ENCODE measurements around the gene SMKR1. TPM values are rescaled to one million over a fixed set of nuclear protein-coding genes. Genes with fewer than 3 reads are reported as not detected.

SMKR1 gene
- total and polyA plus RNA-seq, 12 donors: 0.72 to 4.6 (median 1.9) TPM; not detected in 2

DNA sequence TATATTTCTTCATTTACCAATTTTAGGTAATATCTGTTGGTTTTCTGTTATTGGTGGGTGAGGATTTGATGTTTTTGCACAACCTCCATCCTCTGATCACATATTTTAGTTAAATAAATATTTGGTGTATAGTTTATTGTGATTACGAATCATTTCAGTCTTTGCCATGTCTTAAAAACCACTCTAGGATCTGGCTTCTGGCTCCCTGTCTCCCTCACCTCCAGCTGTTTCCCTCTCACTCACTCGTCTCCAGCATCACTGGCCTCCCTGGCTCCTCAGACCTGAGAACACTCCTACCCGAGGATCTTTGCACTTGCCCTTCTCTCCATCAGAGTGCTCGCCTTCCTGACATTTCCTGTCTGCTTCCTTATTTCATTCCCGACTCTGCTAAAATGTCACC is 58.5 kb downstream of the SMKR1 start:
- Histone ChIP-seq H3K9me3 (replicated peaks in 1 of 3) (no peaks in the 10 kb centered on the region), H3K36me3 (replicated peaks in 1 of 2) (no peaks in the 10 kb centered on the region), H3K4me3 (no peak overlapping the region), H3K27ac (no peak overlapping the region), H3K4me1 (replicated peaks in 1 of 2) (no peaks in the 10 kb centered on the region), H3K27me3 (no peaks in the 10 kb centered on the region)
- no peak for DNase-seq
- no peak for TF ChIP-seq POLR2A (IDR thresholded peaks at IDR 0.05)
- TF ChIP-seq, protein P1, sequence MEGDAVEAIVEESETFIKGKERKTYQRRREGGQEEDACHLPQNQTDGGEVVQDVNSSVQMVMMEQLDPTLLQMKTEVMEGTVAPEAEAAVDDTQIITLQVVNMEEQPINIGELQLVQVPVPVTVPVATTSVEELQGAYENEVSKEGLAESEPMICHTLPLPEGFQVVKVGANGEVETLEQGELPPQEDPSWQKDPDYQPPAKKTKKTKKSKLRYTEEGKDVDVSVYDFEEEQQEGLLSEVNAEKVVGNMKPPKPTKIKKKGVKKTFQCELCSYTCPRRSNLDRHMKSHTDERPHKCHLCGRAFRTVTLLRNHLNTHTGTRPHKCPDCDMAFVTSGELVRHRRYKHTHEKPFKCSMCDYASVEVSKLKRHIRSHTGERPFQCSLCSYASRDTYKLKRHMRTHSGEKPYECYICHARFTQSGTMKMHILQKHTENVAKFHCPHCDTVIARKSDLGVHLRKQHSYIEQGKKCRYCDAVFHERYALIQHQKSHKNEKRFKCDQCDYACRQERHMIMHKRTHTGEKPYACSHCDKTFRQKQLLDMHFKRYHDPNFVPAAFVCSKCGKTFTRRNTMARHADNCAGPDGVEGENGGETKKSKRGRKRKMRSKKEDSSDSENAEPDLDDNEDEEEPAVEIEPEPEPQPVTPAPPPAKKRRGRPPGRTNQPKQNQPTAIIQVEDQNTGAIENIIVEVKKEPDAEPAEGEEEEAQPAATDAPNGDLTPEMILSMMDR (IDR thresholded peaks at IDR 0.05): no peak
- intact Hi-C loops (cut with DNase I): no loop called here
- 58 to 67% (median 59%) methylated on average over 5 of the region's 5 CpGs for WGBS, 4 donors

DNA sequence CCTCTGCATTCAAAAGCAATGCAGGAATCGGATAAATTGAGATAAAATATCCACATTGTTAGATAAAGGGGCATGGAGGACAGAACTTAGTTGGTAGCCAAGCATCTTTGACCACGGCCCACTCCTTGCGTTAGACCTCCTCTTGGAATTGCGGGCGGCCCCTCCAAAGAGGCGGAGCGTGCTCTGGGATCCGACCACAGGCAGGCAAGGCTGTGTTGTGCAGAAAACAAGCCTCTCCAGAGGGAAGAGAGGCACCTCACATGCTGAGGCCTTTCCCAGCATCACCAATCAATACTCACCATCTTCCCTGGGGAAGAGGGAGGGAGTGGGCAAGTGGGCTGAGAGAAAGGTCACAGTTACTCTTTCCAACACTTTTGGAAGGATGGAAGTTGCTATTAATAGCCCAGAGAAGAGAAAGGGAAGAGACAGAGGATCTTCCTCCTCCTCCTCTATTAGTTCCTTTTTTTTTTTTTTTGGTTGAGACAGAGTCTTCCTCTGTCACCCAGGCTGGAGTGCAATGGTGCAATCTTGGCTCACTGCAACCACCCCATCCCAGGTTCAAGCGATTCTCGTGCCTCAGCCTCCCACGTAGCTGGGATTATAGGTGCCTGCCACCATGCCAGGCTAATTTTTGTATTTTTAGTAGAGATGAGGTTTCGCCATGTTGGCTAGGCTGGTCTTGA is 59.5 kb downstream of the SMKR1 start:
- no peaks in the 10 kb centered on the region for H3K9me3 ChIP-seq (replicated peaks in 1 of 3)
- H3K4me3 ChIP-seq: no peak overlapping the region
- no peaks in the 10 kb centered on the region for H3K36me3 ChIP-seq (replicated peaks in 1 of 2)
- H3K4me1 ChIP-seq (replicated peaks in 1 of 2): no peaks in the 10 kb centered on the region
- no peak for DNase-seq
- intact Hi-C loops (cut with DNase I): no loop called here
- 70 to 78% (median 73%) methylated on average over 11 to 12 of the region's 12 CpGs for WGBS, 4 donors
- no peak for TF ChIP-seq POLR2A (IDR thresholded peaks at IDR 0.05)
- TF ChIP-seq, protein P1 (IDR thresholded peaks at IDR 0.05): no peak
- no peaks in the 10 kb centered on the region for H3K27me3 ChIP-seq
- no peak overlapping the region for H3K27ac ChIP-seq

Small RNAs within 50 kb of the gene (small RNA-seq; reads per million reads assigned to genes)
- gene RNU1-72P (0 reads per million in 2 donors), gene SNRPGP3 (0 reads per million in 2 donors)

Other genes starting within 250 kb of the SMKR1 start
- 10 to 100 TPM in 1 of 9 donors, 1 to 10 TPM in 7, under 1 TPM in 1; 0.67 to 10.1 (median 4.2) TPM for gene STRIP2, start 68.1 kb upstream of the SMKR1 start, total RNA-seq
- 1 to 10 TPM; 1.0 to 2.7 (median 2.5) TPM for gene STRIP2, start 68.1 kb upstream of the SMKR1 start, polyA plus RNA-seq
- 10 to 100 TPM in 6 of 9 donors, 1 to 10 TPM in 3; 7.7 to 16.0 (median 11.5) TPM for gene NRF1, start 109.2 kb downstream of the SMKR1 start, total RNA-seq
- 1 to 10 TPM; 7.8 to 10.0 (median 7.9) TPM for gene NRF1, start 109.2 kb downstream of the SMKR1 start, polyA plus RNA-seq

Measured in adrenal gland (tissue), 12 donors.